ENCODE results near the gene IQCH.

DNA sequence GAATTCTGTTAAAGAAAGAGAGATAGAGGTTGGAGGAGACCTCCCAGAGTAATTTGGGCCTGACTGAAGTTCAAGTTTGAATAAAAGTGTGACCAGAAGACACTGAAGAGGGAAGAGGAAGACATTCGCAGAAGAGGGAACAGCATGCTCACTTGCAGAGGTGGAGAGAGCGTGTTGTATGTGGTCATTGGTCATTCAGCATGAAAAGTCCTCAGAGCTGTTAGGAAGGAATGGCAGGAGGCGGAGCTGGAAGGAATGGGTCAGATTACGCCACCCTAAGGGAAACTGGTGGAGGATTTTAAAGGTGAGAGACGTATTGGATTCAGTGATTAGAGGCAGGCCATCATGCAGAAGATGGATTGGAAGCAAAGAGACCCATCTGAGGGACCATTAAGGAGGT lies 41.6 kb downstream of the IQCH start:
- TF ChIP-seq HMG20B (CRISPR knock-in tag; IDR thresholded peaks at IDR 0.05) (no peak), SMAD4 (CRISPR knock-in tag; conservative IDR thresholded peaks at IDR 0.05) (no peak), NCOA1 (IDR thresholded peaks at IDR 0.05; ENCODE audit: low read depth) (no peak), ZFP36 (IDR thresholded peaks at IDR 0.05; ENCODE audit: low read depth, low read length, partially characterized antibody) (no peak), HDAC1 (IDR thresholded peaks at IDR 0.05) (no peak), ZFX (CRISPR knock-in tag; IDR thresholded peaks at IDR 0.05) (no peak), MYBL2 (IDR thresholded peaks at IDR 0.05; ENCODE audit: low read depth) (no peak), MYBL2 (CRISPR knock-in tag; IDR thresholded peaks at IDR 0.05; ENCODE audit: borderline replicate concordance) (no peak), SLC30A9 (CRISPR knock-in tag; IDR thresholded peaks at IDR 0.05) (no peak)
- TF ChIP-seq, protein P1, sequence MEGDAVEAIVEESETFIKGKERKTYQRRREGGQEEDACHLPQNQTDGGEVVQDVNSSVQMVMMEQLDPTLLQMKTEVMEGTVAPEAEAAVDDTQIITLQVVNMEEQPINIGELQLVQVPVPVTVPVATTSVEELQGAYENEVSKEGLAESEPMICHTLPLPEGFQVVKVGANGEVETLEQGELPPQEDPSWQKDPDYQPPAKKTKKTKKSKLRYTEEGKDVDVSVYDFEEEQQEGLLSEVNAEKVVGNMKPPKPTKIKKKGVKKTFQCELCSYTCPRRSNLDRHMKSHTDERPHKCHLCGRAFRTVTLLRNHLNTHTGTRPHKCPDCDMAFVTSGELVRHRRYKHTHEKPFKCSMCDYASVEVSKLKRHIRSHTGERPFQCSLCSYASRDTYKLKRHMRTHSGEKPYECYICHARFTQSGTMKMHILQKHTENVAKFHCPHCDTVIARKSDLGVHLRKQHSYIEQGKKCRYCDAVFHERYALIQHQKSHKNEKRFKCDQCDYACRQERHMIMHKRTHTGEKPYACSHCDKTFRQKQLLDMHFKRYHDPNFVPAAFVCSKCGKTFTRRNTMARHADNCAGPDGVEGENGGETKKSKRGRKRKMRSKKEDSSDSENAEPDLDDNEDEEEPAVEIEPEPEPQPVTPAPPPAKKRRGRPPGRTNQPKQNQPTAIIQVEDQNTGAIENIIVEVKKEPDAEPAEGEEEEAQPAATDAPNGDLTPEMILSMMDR (IDR thresholded peaks at IDR 0.05 in 2 of 3, conservative IDR thresholded peaks at IDR 0.05 in 1 of 3; ENCODE audit: insufficient read depth in 2 of 3, low read depth in 1 of 3, low read length in 3 of 3) = no peak

All from K562 (cell line).